ENCODE results near the gene XRCC6. TPM values are rescaled to one million over a fixed set of nuclear protein-coding genes. Genes with fewer than 3 reads are reported as not detected.

Gene XRCC6
- total and polyA plus RNA-seq, 2 of the 13 experiments (the other 11 are each of a cell fraction or from before 2014, with no cell fraction given) = 124 to 625 TPM

DNA sequence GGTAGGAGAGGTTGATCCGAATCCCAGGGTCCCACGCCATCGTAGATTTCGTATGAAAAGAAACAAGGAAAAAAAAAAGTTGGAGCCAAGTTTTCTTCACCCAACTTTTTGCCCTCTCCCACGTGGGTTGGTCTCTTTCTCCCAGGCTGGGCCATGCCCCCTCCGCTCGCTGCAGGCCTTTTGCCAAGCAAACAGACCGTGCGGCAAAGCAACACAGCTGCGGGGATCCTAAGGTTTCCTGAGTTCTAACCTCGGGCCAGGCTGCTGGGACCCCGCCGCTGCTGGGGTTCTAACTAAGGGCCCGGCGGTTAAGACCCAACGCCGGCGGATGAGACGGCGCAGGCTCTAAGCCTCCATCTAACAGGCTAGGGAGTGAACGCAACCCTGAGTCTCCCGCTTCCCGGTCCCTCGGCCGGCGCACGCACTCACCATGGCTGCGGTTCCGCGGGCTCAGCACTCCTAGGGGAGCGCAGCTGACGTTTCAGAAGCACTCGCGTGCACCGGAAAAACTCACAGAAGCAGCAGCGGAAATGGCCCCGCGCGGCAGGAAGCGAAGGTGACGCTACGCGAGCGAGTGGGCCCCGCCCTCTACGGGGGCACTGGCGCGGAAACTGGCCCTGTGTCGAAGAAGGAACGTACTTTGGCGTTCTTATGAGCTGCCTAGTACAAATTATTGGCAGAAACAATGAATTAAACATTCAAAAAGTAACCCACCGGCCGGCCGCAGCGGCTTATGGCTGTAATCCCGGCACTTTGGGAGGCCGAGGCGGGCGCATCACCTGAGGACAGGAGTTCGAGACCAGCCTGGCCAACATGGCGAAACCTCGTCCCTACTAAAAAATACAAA lies 67.5 kb downstream of the XRCC6 start, which contains the start of gene SNU13 (continued):
- TF ChIP-seq, protein P1, sequence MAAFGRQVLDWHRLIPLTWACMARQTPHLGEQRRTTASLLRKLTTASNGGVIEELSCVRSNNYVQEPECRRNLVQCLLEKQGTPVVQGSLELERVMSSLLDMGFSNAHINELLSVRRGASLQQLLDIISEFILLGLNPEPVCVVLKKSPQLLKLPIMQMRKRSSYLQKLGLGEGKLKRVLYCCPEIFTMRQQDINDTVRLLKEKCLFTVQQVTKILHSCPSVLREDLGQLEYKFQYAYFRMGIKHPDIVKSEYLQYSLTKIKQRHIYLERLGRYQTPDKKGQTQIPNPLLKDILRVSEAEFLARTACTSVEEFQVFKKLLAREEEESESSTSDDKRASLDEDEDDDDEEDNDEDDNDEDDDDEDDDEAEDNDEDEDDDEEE (CRISPR knock-in tag; IDR thresholded peaks at IDR 0.05) = 0 out of 2 replicates have a peak, but pooled peaks have one; percentile 13
- TF ChIP-seq, protein P2, sequence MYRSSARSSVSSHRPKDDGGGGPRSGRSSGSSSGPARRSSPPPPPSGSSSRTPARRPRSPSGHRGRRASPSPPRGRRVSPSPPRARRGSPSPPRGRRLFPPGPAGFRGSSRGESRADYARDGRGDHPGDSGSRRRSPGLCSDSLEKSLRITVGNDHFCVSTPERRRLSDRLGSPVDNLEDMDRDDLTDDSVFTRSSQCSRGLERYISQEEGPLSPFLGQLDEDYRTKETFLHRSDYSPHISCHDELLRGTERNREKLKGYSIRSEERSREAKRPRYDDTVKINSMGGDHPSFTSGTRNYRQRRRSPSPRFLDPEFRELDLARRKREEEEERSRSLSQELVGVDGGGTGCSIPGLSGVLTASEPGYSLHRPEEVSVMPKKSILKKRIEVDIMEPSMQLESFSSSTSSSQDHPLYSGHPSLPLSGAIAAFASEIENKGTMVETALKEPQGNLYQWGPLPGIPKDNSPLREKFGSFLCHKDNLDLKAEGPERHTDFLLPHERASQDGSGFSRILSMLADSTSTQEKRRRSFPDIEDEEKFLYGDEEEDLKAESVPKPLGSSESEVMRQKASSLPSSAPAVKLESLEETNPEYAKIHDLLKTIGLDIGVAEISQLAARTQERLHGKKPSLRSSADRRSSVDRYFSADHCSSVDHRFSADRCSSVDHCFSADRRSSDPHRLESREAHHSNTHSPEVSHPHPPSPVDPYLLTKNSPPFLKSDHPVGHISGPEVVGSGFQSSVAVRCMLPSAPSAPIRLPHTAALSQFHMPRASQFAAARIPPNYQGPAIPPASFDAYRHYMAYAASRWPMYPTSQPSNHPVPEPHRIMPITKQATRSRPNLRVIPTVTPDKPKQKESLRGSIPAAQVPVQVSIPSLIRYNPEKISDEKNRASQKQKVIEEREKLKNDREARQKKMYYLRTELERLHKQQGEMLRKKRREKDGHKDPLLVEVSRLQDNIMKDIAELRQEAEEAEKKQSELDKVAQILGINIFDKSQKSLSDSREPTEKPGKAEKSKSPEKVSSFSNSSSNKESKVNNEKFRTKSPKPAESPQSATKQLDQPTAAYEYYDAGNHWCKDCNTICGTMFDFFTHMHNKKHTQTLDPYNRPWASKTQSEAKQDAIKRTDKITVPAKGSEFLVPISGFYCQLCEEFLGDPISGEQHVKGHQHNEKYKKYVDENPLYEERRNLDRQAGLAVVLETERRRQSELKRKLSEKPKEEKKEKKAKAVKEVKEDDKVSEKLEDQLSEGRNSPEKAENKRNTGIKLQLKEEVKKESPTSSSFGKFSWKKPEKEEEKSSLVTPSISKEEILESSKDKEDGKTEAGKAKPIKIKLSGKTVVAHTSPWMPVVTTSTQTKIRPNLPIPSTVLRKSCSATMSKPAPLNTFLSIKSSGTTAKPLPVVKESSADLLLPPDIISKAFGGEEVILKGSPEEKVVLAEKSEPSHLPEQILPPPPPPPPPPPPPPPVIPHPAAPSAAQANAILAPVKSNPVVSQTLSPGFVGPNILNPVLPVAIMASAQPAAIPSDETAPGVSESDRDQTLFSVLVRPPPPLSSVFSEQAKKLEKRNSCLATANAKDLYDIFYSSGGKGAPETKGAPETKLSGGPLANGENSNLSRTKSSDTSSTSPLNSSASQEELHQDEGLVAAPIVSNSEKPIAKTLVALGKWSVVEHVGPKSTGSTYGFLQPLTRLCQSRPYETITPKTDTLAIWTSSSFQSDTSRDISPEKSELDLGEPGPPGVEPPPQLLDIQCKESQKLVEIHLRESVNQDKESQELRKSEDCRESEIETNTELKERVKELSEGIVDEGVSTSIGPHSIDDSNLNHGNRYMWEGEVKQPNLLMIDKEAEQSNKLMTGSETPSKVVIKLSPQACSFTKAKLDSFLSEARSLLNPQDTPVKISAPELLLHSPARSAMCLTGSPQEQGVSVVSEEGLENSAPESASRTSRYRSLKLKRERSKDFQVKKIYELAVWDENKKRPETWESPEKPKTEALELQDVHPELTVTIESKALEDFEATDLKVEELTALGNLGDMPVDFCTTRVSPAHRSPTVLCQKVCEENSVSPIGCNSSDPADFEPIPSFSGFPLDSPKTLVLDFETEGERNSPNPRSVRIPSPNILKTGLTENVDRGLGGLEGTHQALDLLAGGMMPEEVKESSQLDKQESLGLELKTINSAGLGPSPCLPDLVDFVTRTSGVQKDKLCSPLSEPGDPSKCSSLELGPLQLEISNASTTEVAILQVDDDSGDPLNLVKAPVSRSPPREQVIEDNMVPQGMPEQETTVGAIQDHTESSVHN (CRISPR knock-in tag; IDR thresholded peaks at IDR 0.05) = no peak; the same call in 1 of the 2 replicates
- TF ChIP-seq ZNF543 (CRISPR knock-in tag; IDR thresholded peaks at IDR 0.05) (peak; percentile 71), ZNF619 (CRISPR knock-in tag; IDR thresholded peaks at IDR 0.05) (no peak), ZNF207 (IDR thresholded peaks at IDR 0.05; ENCODE audit: borderline replicate concordance) (no peak), PPARG (CRISPR knock-in tag; conservative IDR thresholded peaks at IDR 0.05) (0 out of 2 replicates have a peak, but pooled peaks have one; percentile 46), SUZ12 (IDR thresholded peaks at IDR 0.05; ENCODE audit: low read depth, low read length) (no peak), RFXANK (CRISPR knock-in tag; IDR thresholded peaks at IDR 0.05) (no peak; the same call in 1 of the 2 replicates), ZNF670 (CRISPR knock-in tag; IDR thresholded peaks at IDR 0.05; ENCODE audit: borderline replicate concordance) (0 out of 2 replicates have a peak, but pooled peaks have one; percentile 21), SATB2 (CRISPR knock-in tag; IDR thresholded peaks at IDR 0.05) (no peak), FOXJ3 (CRISPR knock-in tag; IDR thresholded peaks at IDR 0.05; ENCODE audit: borderline replicate concordance) (peak; percentile 67; the same call in 1 of the 2 replicates), SAP130 (CRISPR knock-in tag; IDR thresholded peaks at IDR 0.05; ENCODE audit: low read depth) (peak; percentile 97), ZNF562 (CRISPR knock-in tag; IDR thresholded peaks at IDR 0.05; ENCODE audit: borderline replicate concordance) (no peak), FIP1L1 (IDR thresholded peaks at IDR 0.05; ENCODE audit: borderline replicate concordance, insufficient read depth, low read depth, low read length) (no peak)
- TF ChIP-seq, protein P3, sequence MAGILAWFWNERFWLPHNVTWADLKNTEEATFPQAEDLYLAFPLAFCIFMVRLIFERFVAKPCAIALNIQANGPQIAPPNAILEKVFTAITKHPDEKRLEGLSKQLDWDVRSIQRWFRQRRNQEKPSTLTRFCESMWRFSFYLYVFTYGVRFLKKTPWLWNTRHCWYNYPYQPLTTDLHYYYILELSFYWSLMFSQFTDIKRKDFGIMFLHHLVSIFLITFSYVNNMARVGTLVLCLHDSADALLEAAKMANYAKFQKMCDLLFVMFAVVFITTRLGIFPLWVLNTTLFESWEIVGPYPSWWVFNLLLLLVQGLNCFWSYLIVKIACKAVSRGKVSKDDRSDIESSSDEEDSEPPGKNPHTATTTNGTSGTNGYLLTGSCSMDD (CRISPR knock-in tag; IDR thresholded peaks at IDR 0.05) = 0 out of 2 replicates have a peak, but pooled peaks have one; percentile 31
